ENCODE data around the gene ST3GAL3.

DNA sequence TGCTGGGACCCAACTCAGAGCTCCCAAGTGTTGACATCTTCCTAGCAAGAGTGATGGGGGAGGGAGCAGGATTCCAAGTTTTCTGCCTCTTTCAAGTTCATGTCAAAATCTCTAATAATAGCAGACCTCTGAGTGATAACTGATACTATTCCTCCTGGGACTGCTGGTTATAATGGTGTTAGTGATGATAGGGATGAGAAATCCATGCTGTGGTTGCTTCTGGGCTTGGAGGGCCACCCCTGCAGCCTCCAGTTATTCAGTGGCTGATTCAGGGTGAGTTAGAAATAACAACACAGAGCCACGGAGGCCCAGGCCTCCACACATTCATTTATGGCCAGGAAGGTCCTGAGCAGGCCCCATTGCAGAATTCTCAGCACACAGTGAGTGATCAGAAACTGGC, 185.7 kb downstream of the ST3GAL3 start:
- TF ChIP-seq, protein P1, sequence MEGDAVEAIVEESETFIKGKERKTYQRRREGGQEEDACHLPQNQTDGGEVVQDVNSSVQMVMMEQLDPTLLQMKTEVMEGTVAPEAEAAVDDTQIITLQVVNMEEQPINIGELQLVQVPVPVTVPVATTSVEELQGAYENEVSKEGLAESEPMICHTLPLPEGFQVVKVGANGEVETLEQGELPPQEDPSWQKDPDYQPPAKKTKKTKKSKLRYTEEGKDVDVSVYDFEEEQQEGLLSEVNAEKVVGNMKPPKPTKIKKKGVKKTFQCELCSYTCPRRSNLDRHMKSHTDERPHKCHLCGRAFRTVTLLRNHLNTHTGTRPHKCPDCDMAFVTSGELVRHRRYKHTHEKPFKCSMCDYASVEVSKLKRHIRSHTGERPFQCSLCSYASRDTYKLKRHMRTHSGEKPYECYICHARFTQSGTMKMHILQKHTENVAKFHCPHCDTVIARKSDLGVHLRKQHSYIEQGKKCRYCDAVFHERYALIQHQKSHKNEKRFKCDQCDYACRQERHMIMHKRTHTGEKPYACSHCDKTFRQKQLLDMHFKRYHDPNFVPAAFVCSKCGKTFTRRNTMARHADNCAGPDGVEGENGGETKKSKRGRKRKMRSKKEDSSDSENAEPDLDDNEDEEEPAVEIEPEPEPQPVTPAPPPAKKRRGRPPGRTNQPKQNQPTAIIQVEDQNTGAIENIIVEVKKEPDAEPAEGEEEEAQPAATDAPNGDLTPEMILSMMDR (IDR thresholded peaks at IDR 0.05): no peak
- TF ChIP-seq POLR2A (IDR thresholded peaks at IDR 0.05): no peak
